Keratinocyte (primary cell): Measurements from ENCODE around the gene SLC35E3. TPM values are rescaled to one million over a fixed set of nuclear protein-coding genes. Genes with fewer than 3 reads are reported as not detected.

ENCODE experiments used
- DNase-seq: peaks from one replicate; pipeline ENCODE4 v3.0.0-alpha.2; 2011; ENCODE audit warnings: low read depth, missing footprints, low spot score
- FAIRE-seq: peaks from 2 replicates; lab custom pipeline; 2011; peaks lifted over from hg19 to GRCh38; lab: Jason Lieb, UNC
- H2AFZ ChIP-seq: 2 replicates; pipeline ENCODE4 v1.6.0; 2012; ENCODE audit warnings: low read length, control low read depth, inconsistent platforms; ENCODE audit not compliant: control insufficient read depth
- H3K27ac ChIP-seq: 2 replicates; pipeline ENCODE4 v1.5.1; 2011; ENCODE audit warnings: low read length; ENCODE audit not compliant: control insufficient read depth, insufficient read depth
- H3K27me3 ChIP-seq: 3 replicates; pipeline ENCODE4 v1.6.0; 2011; ENCODE audit warnings: low read length; ENCODE audit not compliant: control insufficient read depth, insufficient read depth; ENCODE audit errors: extremely low read depth
- H3K36me3 ChIP-seq, 2 experiments: 2 replicates in 1 of 2; 3 replicates in 1 of 2; pipeline ENCODE4 v1.5.1; 2011; ENCODE audit warnings: low read length in 2 of 2, mild to moderate bottlenecking in 1 of 2; ENCODE audit not compliant: control insufficient read depth in 2 of 2, insufficient read depth in 2 of 2; ENCODE audit errors: extremely low read depth in 1 of 2
- H3K4me1 ChIP-seq: 3 replicates; pipeline ENCODE4 v1.5.1; 2011; ENCODE audit warnings: low read length; ENCODE audit not compliant: control insufficient read depth, insufficient read depth; ENCODE audit errors: extremely low read depth
- H3K4me2 ChIP-seq: 3 replicates; pipeline ENCODE4 v1.6.0; 2011; ENCODE audit warnings: low read depth, low read length; ENCODE audit not compliant: control insufficient read depth, insufficient read depth; ENCODE audit errors: extremely low read depth
- H3K4me3 ChIP-seq, 3 experiments: fragments of 200-600 bp in 1 of 3; sonication (generic) in 1 of 3; 2 replicates in 2 of 3; 3 replicates in 1 of 3; pipeline ENCODE4 v1.5.1; 2011 to 2016; ENCODE audit warnings: low read length in 3 of 3, mild to moderate bottlenecking in 3 of 3, control low read depth in 2 of 3, inconsistent platforms in 1 of 3, low read depth in 1 of 3, mixed read lengths in 1 of 3, mixed run types in 1 of 3, moderate library complexity in 1 of 3; ENCODE audit not compliant: control insufficient read depth in 2 of 3, insufficient read depth in 2 of 3; ENCODE audit errors: extremely low read depth in 1 of 3
- H3K79me2 ChIP-seq: 2 replicates; pipeline ENCODE4 v1.6.0; 2012; ENCODE audit warnings: low read length; ENCODE audit not compliant: control insufficient read depth, insufficient read depth
- H3K9ac ChIP-seq: 3 replicates; pipeline ENCODE4 v1.6.0; 2011; ENCODE audit warnings: low read length; ENCODE audit not compliant: control insufficient read depth, insufficient read depth; ENCODE audit errors: extremely low read depth
- H3K9me1 ChIP-seq: 3 replicates; pipeline ENCODE4 v1.6.0; 2011; ENCODE audit warnings: low read length; ENCODE audit not compliant: control insufficient read depth, insufficient read depth; ENCODE audit errors: extremely low read depth
- H3K9me3 ChIP-seq: 2 replicates; pipeline ENCODE4 v1.5.1; 2012; ENCODE audit warnings: low read depth, low read length; ENCODE audit not compliant: control insufficient read depth
- H4K20me1 ChIP-seq: 3 replicates; pipeline ENCODE4 v1.6.0; 2011; ENCODE audit warnings: low read length; ENCODE audit not compliant: control insufficient read depth, insufficient read depth; ENCODE audit errors: extremely low read depth
- EZH2 ChIP-seq: IDR thresholded peaks from one replicate; pipeline ENCODE4 v1.6.1; 2012; ENCODE audit warnings: inconsistent platforms, mild to moderate bottlenecking, low read length, moderate library complexity
- dilution Hi-C: fragments of 300-500 bp; cut with MboI; formaldehyde crosslinking; loops from one replicate; pipeline ENCODE4 v1.7.0; 2020; ENCODE audit warnings: low sequenced_read_pairs; ENCODE audit not compliant: extremely low pct_ligation_motif_present
- polyA plus RNA-seq, 5 experiments: library from polyadenylated mRNA; depleted of rRNA in 3 of 5; stranded (reverse) in 3 of 5; stranded (forward) in 1 of 5; unstranded in 1 of 5; fragments of >200 nt; gene quantifications; 1 replicate in 1 of 5; 2 replicates in 3 of 5; 3 replicates in 1 of 5; pipeline versions ENCODE4 v1.2.1 to v1.2.3, GENCODE V29; 2011 to 2012; ENCODE audit warnings: missing spikeins in 2 of 5, low read depth in 1 of 5, low replicate concordance in 1 of 5
- TF ChIP-seq, protein P1 (sequence below), 3 experiments: IDR thresholded peaks in 1 of 3; conservative IDR thresholded peaks in 1 of 3; optimal IDR thresholded peaks in 1 of 3; 2 replicates in 2 of 3; 3 replicates in 1 of 3; pipeline versions ENCODE3 to v1.5.1; 2011; ENCODE audit warnings: low read length in 3 of 3, mild to moderate bottlenecking in 3 of 3, moderate library complexity in 2 of 3, control low read depth in 1 of 3, inconsistent platforms in 1 of 3; ENCODE audit not compliant: insufficient read depth in 2 of 3; ENCODE audit errors: extremely low read depth in 1 of 3

Gene SLC35E3
- polyA plus RNA-seq, 1 donor (not counting 4 experiments of a cell fraction or from before 2014, with no cell fraction given) = 9.9 TPM

DNA sequence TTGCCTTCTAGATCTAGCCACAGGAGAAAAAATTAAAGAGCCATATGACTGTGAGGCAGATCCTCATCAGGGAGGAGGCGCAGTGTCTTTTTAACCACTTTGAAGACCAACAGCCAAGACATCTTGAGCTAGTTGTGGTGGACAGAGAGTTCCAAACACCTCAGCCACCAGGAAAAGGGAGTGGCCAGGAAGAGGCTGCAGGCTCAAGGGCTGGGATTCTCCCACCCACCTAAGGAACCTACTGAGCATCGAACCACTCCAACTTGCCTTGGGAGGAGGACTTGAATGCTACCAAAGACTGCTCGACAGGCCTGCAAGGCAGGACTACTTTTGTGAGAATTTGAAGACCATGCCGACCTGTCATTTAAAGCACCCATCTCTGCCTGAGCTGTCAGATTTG, 47.5 kb downstream of the SLC35E3 start:
- DNase-seq (no peak), FAIRE-seq (no peak)
- Histone ChIP-seq H4K20me1 (no peaks in the 10 kb centered on the region), H3K4me3 (no peak overlapping the region), H3K36me3 (no peaks in the 10 kb centered on the region), H3K9me1 (no peaks in the 10 kb centered on the region), H3K27me3 (no peaks in the 10 kb centered on the region), H3K9me3 (no peaks in the 10 kb centered on the region), H2AFZ (no peak overlapping the region), H3K79me2 (no peaks in the 10 kb centered on the region), H3K4me2 (no peak overlapping the region), H3K27ac (no peak overlapping the region), H3K4me1 (peaks cover 9% of the 10 kb centered on the region), H3K9ac (no peak overlapping the region)
- dilution Hi-C loops = no loop called here
- no peak for TF ChIP-seq EZH2
- TF ChIP-seq, protein P1, sequence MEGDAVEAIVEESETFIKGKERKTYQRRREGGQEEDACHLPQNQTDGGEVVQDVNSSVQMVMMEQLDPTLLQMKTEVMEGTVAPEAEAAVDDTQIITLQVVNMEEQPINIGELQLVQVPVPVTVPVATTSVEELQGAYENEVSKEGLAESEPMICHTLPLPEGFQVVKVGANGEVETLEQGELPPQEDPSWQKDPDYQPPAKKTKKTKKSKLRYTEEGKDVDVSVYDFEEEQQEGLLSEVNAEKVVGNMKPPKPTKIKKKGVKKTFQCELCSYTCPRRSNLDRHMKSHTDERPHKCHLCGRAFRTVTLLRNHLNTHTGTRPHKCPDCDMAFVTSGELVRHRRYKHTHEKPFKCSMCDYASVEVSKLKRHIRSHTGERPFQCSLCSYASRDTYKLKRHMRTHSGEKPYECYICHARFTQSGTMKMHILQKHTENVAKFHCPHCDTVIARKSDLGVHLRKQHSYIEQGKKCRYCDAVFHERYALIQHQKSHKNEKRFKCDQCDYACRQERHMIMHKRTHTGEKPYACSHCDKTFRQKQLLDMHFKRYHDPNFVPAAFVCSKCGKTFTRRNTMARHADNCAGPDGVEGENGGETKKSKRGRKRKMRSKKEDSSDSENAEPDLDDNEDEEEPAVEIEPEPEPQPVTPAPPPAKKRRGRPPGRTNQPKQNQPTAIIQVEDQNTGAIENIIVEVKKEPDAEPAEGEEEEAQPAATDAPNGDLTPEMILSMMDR (optimal IDR thresholded peaks at IDR 0.05 in 1 of 3, IDR thresholded peaks at IDR 0.05 in 1 of 3, conservative IDR thresholded peaks at IDR 0.05 in 1 of 3; ENCODE audit: extremely low read depth in 1 of 3, insufficient read depth in 2 of 3, low read length in 3 of 3) = no peak

DNA sequence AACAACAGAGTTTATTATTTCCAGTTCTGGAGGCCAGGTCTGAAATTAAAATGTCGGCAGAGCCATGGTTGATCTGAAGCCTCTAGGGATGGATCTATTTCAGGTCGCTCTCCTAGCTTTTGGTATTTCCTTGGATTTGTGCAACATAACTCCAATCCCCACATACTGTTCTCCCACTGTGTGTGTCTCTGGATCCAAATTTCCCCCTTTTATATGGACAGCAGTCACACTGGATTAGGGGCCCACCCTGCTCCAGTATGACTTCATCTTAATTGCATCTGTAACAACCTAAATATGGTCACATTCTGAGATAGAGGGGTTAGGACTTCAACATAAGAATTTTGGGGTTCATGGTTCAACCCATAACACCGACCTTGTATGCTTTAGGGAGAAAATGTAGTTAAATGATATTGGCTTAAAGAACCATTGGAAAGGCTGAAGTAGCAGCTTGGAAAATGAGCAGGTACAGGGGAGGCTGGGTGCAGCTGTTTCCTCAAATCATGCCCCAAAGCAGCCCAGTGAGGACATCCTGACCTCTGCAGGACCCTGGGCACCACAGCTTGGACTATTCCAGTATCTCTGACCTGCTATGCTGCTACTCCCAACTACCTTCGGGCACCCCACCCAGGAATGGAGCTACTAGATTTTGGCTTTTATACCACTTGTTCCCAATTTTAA, 48.1 kb downstream of the SLC35E3 start:
- FAIRE-seq = no peak
- peak overlapping the region; percentile 29 for H3K4me2 ChIP-seq
- H3K27ac ChIP-seq = peak overlapping the region; percentile 56
- H4K20me1 ChIP-seq = no peaks in the 10 kb centered on the region
- dilution Hi-C loops = no loop called here
- H3K4me1 ChIP-seq = peaks cover 9% of the 10 kb centered on the region
- no peak for TF ChIP-seq EZH2
- TF ChIP-seq, protein P1 (optimal IDR thresholded peaks at IDR 0.05 in 1 of 3, IDR thresholded peaks at IDR 0.05 in 1 of 3, conservative IDR thresholded peaks at IDR 0.05 in 1 of 3; ENCODE audit: extremely low read depth in 1 of 3, insufficient read depth in 2 of 3, low read length in 3 of 3) = no peak
- no peak overlapping the region for H3K4me3 ChIP-seq
- H3K9ac ChIP-seq = no peak overlapping the region
- H3K9me1 ChIP-seq = no peaks in the 10 kb centered on the region
- H3K79me2 ChIP-seq = no peaks in the 10 kb centered on the region
- no peaks in the 10 kb centered on the region for H3K36me3 ChIP-seq
- DNase-seq = no peak
- H3K27me3 ChIP-seq = no peaks in the 10 kb centered on the region
- H2AFZ ChIP-seq = no peak overlapping the region
- no peaks in the 10 kb centered on the region for H3K9me3 ChIP-seq
